ENCODE data around the gene LRCOL1. TPM values are rescaled to one million over a fixed set of nuclear protein-coding genes. Genes with fewer than 3 reads are reported as not detected.

The LRCOL1 gene
- total and polyA plus RNA-seq, 2 of the 13 experiments (the other 11 are each of a cell fraction or from before 2014, with no cell fraction given), result not detected

GRCh38 chr12:132600048-132601032 is 10.0 kb downstream of the LRCOL1 start (continued):
- TF ChIP-seq ZGPAT (CRISPR knock-in tag; IDR thresholded peaks at IDR 0.05) (peak; percentile 55; the same call in 1 of the 2 replicates), KLF16 (CRISPR knock-in tag; IDR thresholded peaks at IDR 0.05) (0 out of 4 replicates have a peak, but pooled peaks of 1 of the 2 experiments have one; percentile 60), ZNF800 (CRISPR knock-in tag; IDR thresholded peaks at IDR 0.05) (peak; percentile 93), SPEN (CRISPR knock-in tag; IDR thresholded peaks at IDR 0.05; ENCODE audit: low read depth) (0 out of 2 replicates have a peak, but pooled peaks have one; percentile 32), KDM4B (CRISPR knock-in tag; IDR thresholded peaks at IDR 0.05) (peak; percentile 71; the same call in 1 of the 2 replicates), ZNF512B (CRISPR knock-in tag; IDR thresholded peaks at IDR 0.05; ENCODE audit: borderline replicate concordance) (peak; percentile 85; the same call in 1 of the 2 replicates), PBX2 (CRISPR knock-in tag; IDR thresholded peaks at IDR 0.05) (no peak), ZFX (CRISPR knock-in tag; IDR thresholded peaks at IDR 0.05; ENCODE audit: low read depth) (peak; percentile 50), ETV5 (CRISPR knock-in tag; IDR thresholded peaks at IDR 0.05; ENCODE audit: borderline replicate concordance) (peak; percentile 73), ZFP90 (CRISPR knock-in tag; IDR thresholded peaks at IDR 0.05; ENCODE audit: borderline replicate concordance) (0 out of 2 replicates have a peak, but pooled peaks have one; percentile 40), ZNF788 (CRISPR knock-in tag; IDR thresholded peaks at IDR 0.05; ENCODE audit: borderline replicate concordance) (peak; percentile 39; the same call in 1 of the 2 replicates), ZBTB33 (CRISPR knock-in tag; IDR thresholded peaks at IDR 0.05) (peak; percentile 24; the same call in 1 of the 2 replicates), NR2F6 (IDR thresholded peaks at IDR 0.05) (no peak), NR2F6 (CRISPR knock-in tag; IDR thresholded peaks at IDR 0.05) (peak; percentile 49; the same call in 1 of the 2 replicates), CTCF (CRISPR knock-in tag; IDR thresholded peaks at IDR 0.05) (peak; percentile 97)

All from HepG2 (cell line).